ENCODE results near the gene ZSWIM1. TPM values are rescaled to one million over a fixed set of nuclear protein-coding genes. Genes with fewer than 3 reads are reported as not detected.
A peak's percentile ranks its signal among the peaks of the same experiment; 100 is the strongest.

The ZSWIM1 gene
- total and polyA plus RNA-seq, 2 of the 4 experiments (the other 2 are of a cell fraction) = 4.2 to 10.0 TPM

GRCh38 chr20:45910670-45911485 is 29.9 kb downstream of the ZSWIM1 start:
- Histone ChIP-seq H2BK120ac (ENCODE audit: low read depth, low read length) (no peak overlapping the region; the same call in 1 of the 2 replicates), H4K20me1 (ENCODE audit: insufficient read depth, low read length) (no peaks in the 10 kb centered on the region; the same call in 1 of the 2 replicates), H2AK5ac (ENCODE audit: low read depth, low read length) (peak overlapping the region; percentile 81), H3K18ac (ENCODE audit: low read depth, low read length) (peak overlapping the region; percentile 39; the same call in 1 of the 2 replicates), H3K23ac (ENCODE audit: low read depth, low read length) (peak overlapping the region; percentile 68; the same call in 1 of the 2 replicates), H4K8ac (ENCODE audit: low read depth in 2 of 2, low read length in 2 of 2) (peak overlapping the region; percentile 65 to 85; a peak in 3 of 4 replicates), H4K5ac (ENCODE audit: low read depth, low read length) (peak overlapping the region; percentile 42), H3K27ac (ENCODE audit: insufficient read depth, low read length) (peak overlapping the region; percentile 69), H4K91ac (ENCODE audit: insufficient read depth, low read depth, low read length) (peak overlapping the region; percentile 43; the same call in 1 of the 2 replicates), H2AK9ac (replicated peaks; ENCODE audit: low read depth, low read length, poor library complexity) (peak overlapping the region; percentile 89), H2AFZ (replicated peaks; ENCODE audit: low read length, poor library complexity) (peak overlapping the region; percentile 87), H3K4me2 (ENCODE audit: low read depth, low read length) (peak overlapping the region; percentile 88), H3K36me3 (ENCODE audit: control insufficient read depth, insufficient read depth, low read length) (peaks cover 23% of the 10 kb centered on the region; the same call in 1 of the 2 replicates), H3K4ac (ENCODE audit: low read depth, low read length) (peak overlapping the region; percentile 82), H3K9me1 (ENCODE audit: insufficient read depth, low read length) (peaks cover 20% of the 10 kb centered on the region), H2BK20ac (ENCODE audit: low read depth, low read length) (0 out of 2 replicates have a peak overlapping the region, but pooled peaks have one; percentile 38), H3K4me3 (ENCODE audit: insufficient read depth, low read depth, low read length) (peak overlapping the region; percentile 43), H3K14ac (replicated peaks; ENCODE audit: low read depth, low read length) (peak overlapping the region; percentile 89), H3K9ac (ENCODE audit: low read depth, low read length) (peak overlapping the region; percentile 58), H2BK5ac (ENCODE audit: low read depth, low read length, poor library complexity, severe bottlenecking) (peak overlapping the region; percentile 69), H3K4me1 (ENCODE audit: control insufficient read depth, insufficient read depth, low read length) (peaks cover 16% of the 10 kb centered on the region), H3K56ac (ENCODE audit: extremely low read depth, insufficient read depth, low read length) (no peak overlapping the region), H3K27me3 (ENCODE audit: control insufficient read depth, insufficient read depth, low read length) (no peaks in the 10 kb centered on the region), H2BK15ac (ENCODE audit: low read depth, low read length) (no peak overlapping the region), H3K9me3 (ENCODE audit: control insufficient read depth, insufficient read depth, low read length) (no peaks in the 10 kb centered on the region), H3K79me1 (ENCODE audit: low read depth in 1 of 2, low read length in 2 of 2) (peaks cover 5 to 26% of the 10 kb centered on the region in 2 experiments; a peak in 3 of 4 replicates)
- TF ChIP-seq CTCF (conservative IDR thresholded peaks at IDR 0.05; ENCODE audit: low read depth, low read length) (no peak), CEBPB (IDR thresholded peaks at IDR 0.05; ENCODE audit: low read depth, low read length) (peak; percentile 97), RAD21 (IDR thresholded peaks at IDR 0.05; ENCODE audit: low read length) (no peak), MXI1 (IDR thresholded peaks at IDR 0.05; ENCODE audit: borderline replicate concordance, low read depth, low read length) (peak; percentile 64; the same call in 1 of the 2 replicates), NFE2L2 (IDR thresholded peaks at IDR 0.05; ENCODE audit: low read depth, low read length) (peak; percentile 23; the same call in 1 of the 2 replicates), MAZ (IDR thresholded peaks at IDR 0.05; ENCODE audit: borderline replicate concordance, low read depth, low read length) (peak; percentile 51; the same call in 1 of the 2 replicates)
- WGBS, 2 experiments (ENCODE audit: extremely low coverage in 2 of 2, insufficient read length in 1 of 2) = 11 to 100% methylated on average over 1 to 8 of the region's 43 CpGs
- dilution Hi-C loops (cut with HindIII; ENCODE audit: low sequenced_read_pairs, unreplicated experiment) = no loop called here
- POLR2A ChIA-PET (ENCODE audit: unreplicated experiment) = no interaction called here
- BruUV-seq (replicated peaks) = no TSS peak
- intact Hi-C loops (cut with micrococcal nuclease) = loop anchor here (1.0 kb wide), 1 partner anchor 24 kb away; no protein-coding TSS in a partner anchor
- DNase-seq (peak; percentile 100), ATAC-seq (ENCODE audit: low read depth) (peak; percentile 93)
- in situ Hi-C loops (cut with MboI; ENCODE audit: low sequenced_read_pairs) = loop anchor here (25.0 kb wide), 1 partner anchor 574 kb away; the partner anchor contains the start of gene SDC4
- CTCF ChIA-PET = interaction anchor here (1.3 kb wide), 1 partner anchor 21 kb away, joined by 8 read pairs; no protein-coding TSS in a partner anchor
